HepG2 (cell line): ENCODE results near the gene RHOT2. TPM values are rescaled to one million over a fixed set of nuclear protein-coding genes. Genes with fewer than 3 reads are reported as not detected.

ENCODE experiments used
- ARNT ChIP-seq: fragments of 450-650 bp; IDR thresholded peaks from 2 replicates; pipeline ENCODE4 v1.6.1; 2017
- E2F2 ChIP-seq: sonication (generic); formaldehyde crosslinking; IDR thresholded peaks from 2 replicates; pipeline ENCODE4 v1.4.0; 2020; ENCODE audit warnings: missing genetic modification reagents, borderline replicate concordance
- FIP1L1 ChIP-seq: fragments of 200-400 bp; formaldehyde crosslinking; IDR thresholded peaks from 2 replicates; pipeline ENCODE4 v1.6.1; 2018; ENCODE audit warnings: low read depth, mild to moderate bottlenecking, low read length, moderate library complexity, borderline replicate concordance; ENCODE audit not compliant: insufficient read depth
- FLYWCH1 ChIP-seq: sonication (generic); formaldehyde crosslinking; IDR thresholded peaks from 2 replicates; pipeline ENCODE4 v1.8.1; 2023; ENCODE audit warnings: mild to moderate bottlenecking, missing genetic modification reagents
- HHEX ChIP-seq: IDR thresholded peaks from 2 replicates; pipeline ENCODE4 v1.6.1; 2016; ENCODE audit warnings: control low read depth
- HNRNPLL ChIP-seq: fragments of 200-400 bp; formaldehyde crosslinking; IDR thresholded peaks from 2 replicates; pipeline ENCODE4 v1.6.1; 2017; ENCODE audit warnings: mild to moderate bottlenecking, low read depth, low read length; ENCODE audit not compliant: poor library complexity, severe bottlenecking
- SMAD1 ChIP-seq: sonication (generic); formaldehyde crosslinking; IDR thresholded peaks from 2 replicates; pipeline ENCODE4 v1.4.0; 2020; ENCODE audit warnings: missing genetic modification reagents, low read depth, mild to moderate bottlenecking, borderline replicate concordance
- SNAI1 ChIP-seq: sonication (generic); formaldehyde crosslinking; IDR thresholded peaks from 2 replicates; pipeline ENCODE4 v1.5.0; 2020; ENCODE audit warnings: mild to moderate bottlenecking, missing genetic modification reagents, borderline replicate concordance
- SNAPC5 ChIP-seq: sonication (generic); formaldehyde crosslinking; IDR thresholded peaks from 2 replicates; pipeline ENCODE4 v1.8.1; 2023; ENCODE audit warnings: mild to moderate bottlenecking, missing genetic modification reagents, borderline replicate concordance
- SP5 ChIP-seq: IDR thresholded peaks from 2 replicates; pipeline ENCODE4 v1.6.1; 2016; ENCODE audit warnings: low read depth, borderline replicate concordance
- THAP8 ChIP-seq: sonication (generic); formaldehyde crosslinking; IDR thresholded peaks from 2 replicates; pipeline ENCODE4 v1.5.1; 2020; ENCODE audit warnings: missing genetic modification reagents, mild to moderate bottlenecking, borderline replicate concordance
- ZFY ChIP-seq: sonication (generic); formaldehyde crosslinking; IDR thresholded peaks from 2 replicates; pipeline ENCODE4 v1.4.0; 2020; ENCODE audit warnings: missing genetic modification reagents
- ZIK1 ChIP-seq: sonication (generic); formaldehyde crosslinking; IDR thresholded peaks from 2 replicates; pipeline ENCODE4 v1.5.0; 2020; ENCODE audit warnings: mild to moderate bottlenecking, low read depth, missing genetic modification reagents, borderline replicate concordance
- ZNF337 ChIP-seq: sonication (generic); formaldehyde crosslinking; IDR thresholded peaks from 2 replicates; pipeline ENCODE4 v1.5.1; 2020; ENCODE audit warnings: missing genetic modification reagents, low read depth, mild to moderate bottlenecking, borderline replicate concordance
- ZNF354B ChIP-seq: sonication (generic); formaldehyde crosslinking; IDR thresholded peaks from 2 replicates; pipeline ENCODE4 v1.8.0; 2022; ENCODE audit warnings: mild to moderate bottlenecking, missing genetic modification reagents
- ZNF674 ChIP-seq: sonication (generic); formaldehyde crosslinking; IDR thresholded peaks from 2 replicates; pipeline ENCODE4 v1.5.0; 2020; ENCODE audit warnings: low read depth, mild to moderate bottlenecking, missing genetic modification reagents
- ZNF883 ChIP-seq: sonication (generic); formaldehyde crosslinking; IDR thresholded peaks from 2 replicates; pipeline ENCODE4 v1.5.1; 2020; ENCODE audit warnings: mild to moderate bottlenecking, missing genetic modification reagents; ENCODE audit errors: not compliant biosample characterization
- polyA plus RNA-seq, 8 experiments: library from polyadenylated mRNA; depleted of rRNA in 3 of 8; stranded (reverse) in 7 of 8; unstranded in 1 of 8; fragments of >200 nt; fragmentation: Illumina TruSeq in 4 of 8; extraction: Trizol in 4 of 8; gene quantifications; 2 replicates each; pipeline versions ENCODE4 v1.2.1 to v1.2.3, GENCODE V29; 2011 to 2016; ENCODE audit warnings: low read depth in 4 of 8, missing spikeins in 1 of 8, mixed read lengths in 1 of 8; ENCODE audit not compliant: insufficient read depth in 1 of 8
- total RNA-seq, 5 experiments: library from RNA; depleted of rRNA; stranded (reverse); fragments of >200 nt; fragmentation: Illumina TruSeq; extraction: Trizol; gene quantifications; 2 replicates each; pipeline ENCODE4 v1.2.3, GENCODE V29; 2016; ENCODE audit warnings: low read depth in 1 of 5
- TF ChIP-seq, protein P1 (sequence below): sonication (generic); formaldehyde crosslinking; IDR thresholded peaks from 2 replicates; pipeline ENCODE4 v1.4.0; 2020; ENCODE audit warnings: missing genetic modification reagents, borderline replicate concordance
- TF ChIP-seq, protein P2 (sequence below): sonication (generic); formaldehyde crosslinking; IDR thresholded peaks from 2 replicates; pipeline ENCODE4 v1.4.0; 2020; ENCODE audit warnings: mild to moderate bottlenecking, missing genetic modification reagents, borderline replicate concordance

Gene RHOT2
- total and polyA plus RNA-seq, 2 of the 13 experiments (the other 11 are each of a cell fraction or from before 2014, with no cell fraction given) = 63.6 to 76.9 TPM

DNA sequence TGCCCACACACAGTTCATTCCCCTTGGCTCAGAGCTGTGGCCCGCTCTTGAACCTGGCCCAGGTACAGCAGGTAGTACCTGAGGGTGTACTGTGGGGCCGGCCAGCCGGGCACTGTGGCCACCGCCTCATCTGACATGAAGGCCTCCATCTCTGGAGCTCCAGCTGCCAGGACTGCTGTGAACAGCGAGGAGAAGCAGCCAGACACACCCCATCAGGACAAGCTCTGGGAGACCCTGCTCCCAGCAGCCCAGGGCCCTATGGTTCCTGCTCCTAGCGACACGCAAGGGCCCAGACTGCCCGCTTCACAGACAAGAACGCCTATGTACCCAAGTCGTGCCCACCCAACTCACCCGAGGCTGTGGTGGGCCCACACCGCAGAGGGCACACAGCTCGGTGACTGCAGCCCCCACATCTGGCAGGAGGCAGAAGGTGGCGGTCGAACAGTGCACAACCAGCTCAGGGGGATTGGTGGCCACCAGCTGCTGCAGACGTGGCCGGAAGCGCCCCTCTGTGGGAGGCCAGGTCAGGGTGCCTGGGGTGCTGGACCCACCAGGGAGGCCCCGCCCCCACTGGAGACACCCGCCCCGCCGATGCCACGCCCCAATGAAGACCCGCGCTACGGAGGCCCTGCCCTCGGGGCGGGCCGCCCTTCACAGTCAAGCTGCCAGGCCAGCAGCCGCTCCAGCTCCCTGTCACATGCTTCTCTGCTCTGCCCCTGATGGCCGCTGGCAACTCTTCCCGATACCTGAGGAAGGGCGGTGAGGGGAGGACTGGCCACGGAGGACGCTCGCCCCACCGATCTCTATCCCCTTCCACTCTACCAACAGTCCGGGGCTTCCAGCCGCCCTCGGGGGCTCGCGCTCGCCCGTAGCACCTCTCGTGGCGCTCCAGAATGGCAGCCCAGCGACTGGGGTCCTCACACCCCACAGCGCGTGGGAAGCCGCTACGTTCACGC, 11.2 kb downstream of the RHOT2 start (continued):
- TF ChIP-seq, protein P1, sequence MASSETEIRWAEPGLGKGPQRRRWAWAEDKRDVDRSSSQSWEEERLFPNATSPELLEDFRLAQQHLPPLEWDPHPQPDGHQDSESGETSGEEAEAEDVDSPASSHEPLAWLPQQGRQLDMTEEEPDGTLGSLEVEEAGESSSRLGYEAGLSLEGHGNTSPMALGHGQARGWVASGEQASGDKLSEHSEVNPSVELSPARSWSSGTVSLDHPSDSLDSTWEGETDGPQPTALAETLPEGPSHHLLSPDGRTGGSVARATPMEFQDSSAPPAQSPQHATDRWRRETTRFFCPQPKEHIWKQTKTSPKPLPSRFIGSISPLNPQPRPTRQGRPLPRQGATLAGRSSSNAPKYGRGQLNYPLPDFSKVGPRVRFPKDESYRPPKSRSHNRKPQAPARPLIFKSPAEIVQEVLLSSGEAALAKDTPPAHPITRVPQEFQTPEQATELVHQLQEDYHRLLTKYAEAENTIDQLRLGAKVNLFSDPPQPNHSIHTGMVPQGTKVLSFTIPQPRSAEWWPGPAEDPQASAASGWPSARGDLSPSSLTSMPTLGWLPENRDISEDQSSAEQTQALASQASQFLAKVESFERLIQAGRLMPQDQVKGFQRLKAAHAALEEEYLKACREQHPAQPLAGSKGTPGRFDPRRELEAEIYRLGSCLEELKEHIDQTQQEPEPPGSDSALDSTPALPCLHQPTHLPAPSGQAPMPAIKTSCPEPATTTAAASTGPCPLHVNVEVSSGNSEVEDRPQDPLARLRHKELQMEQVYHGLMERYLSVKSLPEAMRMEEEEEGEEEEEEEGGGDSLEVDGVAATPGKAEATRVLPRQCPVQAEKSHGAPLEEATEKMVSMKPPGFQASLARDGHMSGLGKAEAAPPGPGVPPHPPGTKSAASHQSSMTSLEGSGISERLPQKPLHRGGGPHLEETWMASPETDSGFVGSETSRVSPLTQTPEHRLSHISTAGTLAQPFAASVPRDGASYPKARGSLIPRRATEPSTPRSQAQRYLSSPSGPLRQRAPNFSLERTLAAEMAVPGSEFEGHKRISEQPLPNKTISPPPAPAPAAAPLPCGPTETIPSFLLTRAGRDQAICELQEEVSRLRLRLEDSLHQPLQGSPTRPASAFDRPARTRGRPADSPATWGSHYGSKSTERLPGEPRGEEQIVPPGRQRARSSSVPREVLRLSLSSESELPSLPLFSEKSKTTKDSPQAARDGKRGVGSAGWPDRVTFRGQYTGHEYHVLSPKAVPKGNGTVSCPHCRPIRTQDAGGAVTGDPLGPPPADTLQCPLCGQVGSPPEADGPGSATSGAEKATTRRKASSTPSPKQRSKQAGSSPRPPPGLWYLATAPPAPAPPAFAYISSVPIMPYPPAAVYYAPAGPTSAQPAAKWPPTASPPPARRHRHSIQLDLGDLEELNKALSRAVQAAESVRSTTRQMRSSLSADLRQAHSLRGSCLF (CRISPR knock-in tag) = no peak
- TF ChIP-seq ZNF883 (CRISPR knock-in tag) (peak; percentile 82), THAP8 (CRISPR knock-in tag) (no peak), ZNF337 (CRISPR knock-in tag) (peak; percentile 62; the same call in 1 of the 2 replicates), SNAPC5 (CRISPR knock-in tag) (no peak; the same call in 1 of the 2 replicates), HHEX (CRISPR knock-in tag) (no peak), FIP1L1 (no peak), SNAI1 (CRISPR knock-in tag) (no peak), E2F2 (CRISPR knock-in tag) (peak; percentile 12; the same call in 1 of the 2 replicates), SMAD1 (CRISPR knock-in tag) (peak; percentile 26; the same call in 1 of the 2 replicates), HNRNPLL (peak; percentile 3), ZNF354B (CRISPR knock-in tag) (no peak), ZFY (peak; percentile 58), SP5 (CRISPR knock-in tag) (peak; percentile 52; the same call in 1 of the 2 replicates), FLYWCH1 (CRISPR knock-in tag) (no peak), ZNF674 (CRISPR knock-in tag) (peak; percentile 33; the same call in 1 of the 2 replicates), ARNT (no peak), ZIK1 (no peak)
- TF ChIP-seq, protein P2, sequence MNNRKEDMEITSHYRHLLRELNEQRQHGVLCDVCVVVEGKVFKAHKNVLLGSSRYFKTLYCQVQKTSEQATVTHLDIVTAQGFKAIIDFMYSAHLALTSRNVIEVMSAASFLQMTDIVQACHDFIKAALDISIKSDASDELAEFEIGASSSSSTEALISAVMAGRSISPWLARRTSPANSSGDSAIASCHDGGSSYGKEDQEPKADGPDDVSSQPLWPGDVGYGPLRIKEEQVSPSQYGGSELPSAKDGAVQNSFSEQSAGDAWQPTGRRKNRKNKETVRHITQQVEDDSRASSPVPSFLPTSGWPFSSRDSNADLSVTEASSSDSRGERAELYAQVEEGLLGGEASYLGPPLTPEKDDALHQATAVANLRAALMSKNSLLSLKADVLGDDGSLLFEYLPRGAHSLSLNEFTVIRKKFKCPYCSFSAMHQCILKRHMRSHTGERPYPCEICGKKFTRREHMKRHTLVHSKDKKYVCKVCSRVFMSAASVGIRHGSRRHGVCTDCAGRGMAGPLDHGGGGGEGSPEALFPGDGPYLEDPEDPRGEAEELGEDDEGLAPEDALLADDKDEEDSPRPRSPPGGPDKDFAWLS (CRISPR knock-in tag) = peak; percentile 55; the same call in 1 of the 2 replicates
